GM23248 (cell line): ENCODE measurements around the gene TRIM27.
"Not testable (repeated sequence)": the region's sequence is repeated elsewhere in the genome, so short reads cannot be mapped to it uniquely, and the experiment has no call there.

Source experiments
- EZH2 ChIP-seq: fragments of 200-600 bp; sonication (generic); IDR thresholded peaks from 2 replicates; pipeline ENCODE4 v1.6.1; 2018; ENCODE audit warnings: antibody characterized with exemption, mild to moderate bottlenecking; ENCODE audit not compliant: insufficient read depth, poor library complexity, severe bottlenecking
- EZH2phosphoT487 ChIP-seq: fragments of 200-600 bp; sonication (generic); IDR thresholded peaks from 2 replicates; pipeline ENCODE4 v1.6.1; 2018; ENCODE audit warnings: antibody characterized with exemption, moderate library complexity, mild to moderate bottlenecking, low read depth; ENCODE audit not compliant: insufficient read depth

GRCh38 chr6:28854405-28854804 is 69.4 kb downstream of the TRIM27 start:
- not testable (repeated sequence) for TF ChIP-seq EZH2, EZH2phosphoT487
